ENCODE results near the gene EHMT1.

Gene EHMT1

DNA sequence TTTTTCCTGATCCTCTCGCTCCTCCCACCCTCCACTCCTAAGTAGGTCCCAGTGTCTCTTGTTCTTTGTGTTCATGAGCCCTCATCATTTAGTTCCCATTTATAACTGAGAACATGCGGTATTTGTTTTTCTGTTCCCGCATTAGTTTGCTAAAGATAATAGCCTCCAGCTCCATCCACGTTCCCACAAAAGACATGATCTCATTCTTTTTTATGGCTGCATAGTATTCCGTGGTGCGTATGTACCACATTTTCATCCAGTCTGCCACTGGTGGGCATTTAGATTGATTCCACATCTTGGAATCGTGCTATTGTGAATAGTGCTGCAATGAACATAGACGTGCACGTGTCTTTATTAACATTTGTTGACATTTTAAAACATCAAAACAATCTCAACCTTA lies 224.6 kb downstream of the EHMT1 start:
- Histone ChIP-seq H2AFZ (ENCODE audit: low read length) (no peak overlapping the region), H3K9ac (ENCODE audit: low read depth, low read length, poor library complexity, severe bottlenecking) (no peak overlapping the region), H3K27me3 (ENCODE audit: insufficient read depth, low read length, poor library complexity, severe bottlenecking) (no peaks in the 10 kb centered on the region), H4K20me1 (ENCODE audit: insufficient read depth, low read length, poor library complexity, severe bottlenecking) (no peaks in the 10 kb centered on the region), H3F3A (ENCODE audit: low read depth) (no peaks in the 10 kb centered on the region), H3K9me3 (ENCODE audit: insufficient read depth, low read depth, low read length) (no peaks in the 10 kb centered on the region), H3K4me2 (ENCODE audit: low read depth, low read length, poor library complexity, severe bottlenecking) (no peak overlapping the region), H3K9me2 (replicated peaks; ENCODE audit: low read depth, low read length) (no peaks in the 10 kb centered on the region), H3K4me1 (ENCODE audit: insufficient read depth, low read length, poor library complexity, severe bottlenecking) (no peaks in the 10 kb centered on the region), H3K79me2 (ENCODE audit: insufficient read depth, low read length) (no peaks in the 10 kb centered on the region), H3K4me3 (ENCODE audit: low read length, poor library complexity, severe bottlenecking) (no peak overlapping the region), H3K36me3 (ENCODE audit: insufficient read depth, low read length) (no peaks in the 10 kb centered on the region)
- TF ChIP-seq, protein P1, sequence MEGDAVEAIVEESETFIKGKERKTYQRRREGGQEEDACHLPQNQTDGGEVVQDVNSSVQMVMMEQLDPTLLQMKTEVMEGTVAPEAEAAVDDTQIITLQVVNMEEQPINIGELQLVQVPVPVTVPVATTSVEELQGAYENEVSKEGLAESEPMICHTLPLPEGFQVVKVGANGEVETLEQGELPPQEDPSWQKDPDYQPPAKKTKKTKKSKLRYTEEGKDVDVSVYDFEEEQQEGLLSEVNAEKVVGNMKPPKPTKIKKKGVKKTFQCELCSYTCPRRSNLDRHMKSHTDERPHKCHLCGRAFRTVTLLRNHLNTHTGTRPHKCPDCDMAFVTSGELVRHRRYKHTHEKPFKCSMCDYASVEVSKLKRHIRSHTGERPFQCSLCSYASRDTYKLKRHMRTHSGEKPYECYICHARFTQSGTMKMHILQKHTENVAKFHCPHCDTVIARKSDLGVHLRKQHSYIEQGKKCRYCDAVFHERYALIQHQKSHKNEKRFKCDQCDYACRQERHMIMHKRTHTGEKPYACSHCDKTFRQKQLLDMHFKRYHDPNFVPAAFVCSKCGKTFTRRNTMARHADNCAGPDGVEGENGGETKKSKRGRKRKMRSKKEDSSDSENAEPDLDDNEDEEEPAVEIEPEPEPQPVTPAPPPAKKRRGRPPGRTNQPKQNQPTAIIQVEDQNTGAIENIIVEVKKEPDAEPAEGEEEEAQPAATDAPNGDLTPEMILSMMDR (conservative IDR thresholded peaks at IDR 0.05; ENCODE audit: low read length), result no peak
- TF ChIP-seq EZH2phosphoT487 (IDR thresholded peaks at IDR 0.05; ENCODE audit: borderline replicate concordance), result no peak

DNA sequence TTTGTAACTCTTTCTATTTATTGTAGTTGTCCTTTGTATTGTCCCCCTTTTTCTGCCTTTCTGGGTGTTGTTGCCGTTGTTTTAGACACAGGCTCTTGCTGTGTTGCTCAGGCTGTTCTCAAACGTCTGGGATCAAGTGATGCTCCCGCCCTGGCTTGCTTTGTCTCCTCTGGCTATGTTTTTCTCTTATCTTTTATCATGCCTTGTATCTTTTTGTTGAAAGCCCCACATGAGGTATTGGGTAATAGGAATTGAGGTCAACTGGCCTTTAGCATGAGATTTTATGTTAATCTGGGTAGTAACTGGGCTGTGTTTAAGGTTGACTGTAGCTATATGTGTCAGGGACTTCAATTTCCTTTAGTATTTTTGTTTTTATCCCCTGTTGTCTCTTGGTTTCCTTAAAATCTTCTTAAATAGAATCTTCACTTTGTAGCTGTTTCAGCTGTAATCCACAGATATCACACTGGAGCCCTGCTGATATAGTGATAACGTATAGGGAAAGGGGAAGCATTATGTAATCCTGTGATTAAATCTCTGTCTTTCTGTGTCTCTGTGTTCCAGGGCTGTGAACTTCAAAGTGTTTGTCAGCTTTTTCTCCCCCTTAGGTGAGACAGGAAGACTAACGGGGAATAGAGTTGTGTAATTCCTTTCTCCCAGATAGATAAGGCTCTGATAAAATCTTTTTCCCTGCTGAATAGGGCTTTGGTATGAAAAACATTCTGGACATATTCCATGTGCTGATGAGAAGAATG lies 232.9 kb downstream of the EHMT1 start:
- Histone ChIP-seq H2AFZ (ENCODE audit: low read length) (no peak overlapping the region), H3K9me2 (replicated peaks; ENCODE audit: low read depth, low read length) (no peaks in the 10 kb centered on the region), H3K9me3 (ENCODE audit: insufficient read depth, low read depth, low read length) (peaks cover 9% of the 10 kb centered on the region; the same call in 1 of the 2 replicates), H3K9ac (ENCODE audit: low read depth, low read length, poor library complexity, severe bottlenecking) (no peak overlapping the region), H3K27me3 (ENCODE audit: insufficient read depth, low read length, poor library complexity, severe bottlenecking) (no peaks in the 10 kb centered on the region), H3K4me1 (ENCODE audit: insufficient read depth, low read length, poor library complexity, severe bottlenecking) (no peaks in the 10 kb centered on the region), H3K4me2 (ENCODE audit: low read depth, low read length, poor library complexity, severe bottlenecking) (no peak overlapping the region), H3K36me3 (ENCODE audit: insufficient read depth, low read length) (no peaks in the 10 kb centered on the region), H3K79me2 (ENCODE audit: insufficient read depth, low read length) (no peaks in the 10 kb centered on the region), H4K20me1 (ENCODE audit: insufficient read depth, low read length, poor library complexity, severe bottlenecking) (no peaks in the 10 kb centered on the region), H3F3A (ENCODE audit: low read depth) (no peaks in the 10 kb centered on the region), H3K4me3 (ENCODE audit: low read length, poor library complexity, severe bottlenecking) (no peak overlapping the region)
- TF ChIP-seq, protein P1 (conservative IDR thresholded peaks at IDR 0.05; ENCODE audit: low read length), result no peak
- no peak for TF ChIP-seq EZH2phosphoT487 (IDR thresholded peaks at IDR 0.05; ENCODE audit: borderline replicate concordance)

DNA sequence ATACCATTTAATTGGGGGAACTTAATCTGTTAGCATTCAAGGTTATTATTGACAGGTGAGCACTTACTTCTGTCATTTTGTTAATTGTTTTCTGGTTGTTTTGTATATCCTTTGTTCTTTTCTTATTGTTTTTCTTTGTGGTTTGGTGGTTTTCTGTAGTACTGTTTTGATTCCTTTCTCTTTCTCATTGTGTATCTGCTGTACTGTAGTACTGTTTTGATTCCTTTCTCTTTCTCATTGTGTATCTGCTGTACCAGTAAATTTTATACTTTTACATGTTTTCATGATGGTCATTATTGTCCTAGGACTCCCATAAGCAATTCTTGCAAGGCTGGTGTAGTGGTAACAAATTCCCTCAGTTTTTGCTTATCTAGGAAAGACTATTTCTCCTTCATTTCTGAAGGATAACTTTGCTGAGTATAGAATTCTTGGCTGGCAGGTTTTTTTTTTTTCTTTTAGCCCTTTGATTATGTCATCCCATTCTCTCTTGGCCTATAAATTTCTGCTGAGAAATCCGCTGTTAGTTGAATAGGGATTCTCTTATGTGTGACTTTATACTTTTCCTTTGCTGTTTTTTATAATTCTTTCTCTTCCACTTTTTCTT lies 234.7 kb downstream of the EHMT1 start:
- no peaks in the 10 kb centered on the region for H3K79me2 ChIP-seq (ENCODE audit: insufficient read depth, low read length)
- H3K4me1 ChIP-seq (ENCODE audit: insufficient read depth, low read length, poor library complexity, severe bottlenecking), result no peaks in the 10 kb centered on the region
- H3K9me2 ChIP-seq (replicated peaks; ENCODE audit: low read depth, low read length), result no peaks in the 10 kb centered on the region
- no peak overlapping the region for H3K9ac ChIP-seq (ENCODE audit: low read depth, low read length, poor library complexity, severe bottlenecking)
- H2AFZ ChIP-seq (ENCODE audit: low read length), result no peak overlapping the region
- no peaks in the 10 kb centered on the region for H4K20me1 ChIP-seq (ENCODE audit: insufficient read depth, low read length, poor library complexity, severe bottlenecking)
- H3K4me2 ChIP-seq (ENCODE audit: low read depth, low read length, poor library complexity, severe bottlenecking), result no peak overlapping the region
- no peak for TF ChIP-seq EZH2phosphoT487 (IDR thresholded peaks at IDR 0.05; ENCODE audit: borderline replicate concordance)
- TF ChIP-seq, protein P1 (conservative IDR thresholded peaks at IDR 0.05; ENCODE audit: low read length), result no peak
- H3K27me3 ChIP-seq (ENCODE audit: insufficient read depth, low read length, poor library complexity, severe bottlenecking), result no peaks in the 10 kb centered on the region
- H3F3A ChIP-seq (ENCODE audit: low read depth), result no peaks in the 10 kb centered on the region
- no peaks in the 10 kb centered on the region for H3K36me3 ChIP-seq (ENCODE audit: insufficient read depth, low read length)
- peaks cover 14% of the 10 kb centered on the region; the same call in 1 of the 2 replicates for H3K9me3 ChIP-seq (ENCODE audit: insufficient read depth, low read depth, low read length)
- H3K4me3 ChIP-seq (ENCODE audit: low read length, poor library complexity, severe bottlenecking), result no peak overlapping the region

All from Loucy (cell line).